SK-N-SH treated with all-trans-retinoic acid at 6 μM for 48 hours (cell line): ENCODE measurements around the gene DCTN2.

Experiments used
- ATAC-seq: fragments of 200-7000 bp; cut with Tn5 transposase; 3 replicates; pipeline ENCODE4 v1.9.1; 2020; ENCODE audit warnings: mild to moderate bottlenecking, moderate library complexity
- ARNTL ChIP-seq: fragments of 450-650 bp; formaldehyde crosslinking; IDR thresholded peaks from 2 replicates; pipeline ENCODE4 v1.5.0; 2020; ENCODE audit warnings: low read depth, mild to moderate bottlenecking, moderate library complexity, borderline replicate concordance
- BACH2 ChIP-seq: fragments of 250-450 bp; sonication (Bioruptor Pico); IDR thresholded peaks from 2 replicates; pipeline ENCODE4 v1.9.0; 2021; ENCODE audit warnings: mild to moderate bottlenecking, borderline replicate concordance
- CREB5 ChIP-seq: fragments of 250-450 bp; sonication (Bioruptor Pico); IDR thresholded peaks from 2 replicates; pipeline ENCODE4 v1.5.1; 2020; ENCODE audit warnings: low read depth, mild to moderate bottlenecking, moderate library complexity
- CSDC2 ChIP-seq: fragments of 250-450 bp; sonication (Bioruptor Pico); IDR thresholded peaks from 2 replicates; pipeline ENCODE4 v1.5.0; 2020; ENCODE audit warnings: mild to moderate bottlenecking, moderate library complexity
- CSRNP3 ChIP-seq: fragments of 250-450 bp; sonication (Bioruptor Pico); IDR thresholded peaks from 2 replicates; pipeline ENCODE4 v1.5.1; 2021; ENCODE audit warnings: mild to moderate bottlenecking, moderate library complexity
- ESRRG ChIP-seq: fragments of 250-450 bp; sonication (Bioruptor Pico); IDR thresholded peaks from 2 replicates; pipeline ENCODE4 v1.6.1; 2021; ENCODE audit warnings: mild to moderate bottlenecking
- GLIS3 ChIP-seq: fragments of 250-450 bp; sonication (Bioruptor Pico); IDR thresholded peaks from 2 replicates; pipeline ENCODE4 v1.5.0; 2020; ENCODE audit warnings: mild to moderate bottlenecking, moderate library complexity
- ISL1 ChIP-seq: fragments of 250-450 bp; sonication (Bioruptor Pico); IDR thresholded peaks from 2 replicates; pipeline ENCODE4 v2.1.2; 2022; ENCODE audit warnings: mild to moderate bottlenecking, moderate library complexity
- PATZ1 ChIP-seq: fragments of 250-450 bp; sonication (Bioruptor Pico); IDR thresholded peaks from 2 replicates; pipeline ENCODE4 v1.8.0; 2020; ENCODE audit warnings: mild to moderate bottlenecking, moderate library complexity, borderline replicate concordance
- POU6F1 ChIP-seq: fragments of 250-450 bp; sonication (Bioruptor Pico); IDR thresholded peaks from 2 replicates; pipeline ENCODE4 v1.8.0; 2021; ENCODE audit warnings: low read depth, mild to moderate bottlenecking, moderate library complexity, borderline replicate concordance
- PPARA ChIP-seq: fragments of 250-450 bp; sonication (Bioruptor Pico); IDR thresholded peaks from 2 replicates; pipeline ENCODE4 v1.5.0; 2020; ENCODE audit warnings: mild to moderate bottlenecking, borderline replicate concordance
- RARB ChIP-seq: fragments of 250-450 bp; sonication (Bioruptor Pico); IDR thresholded peaks from 2 replicates; pipeline ENCODE4 v1.8.0; 2021; ENCODE audit warnings: mild to moderate bottlenecking, moderate library complexity
- SNAI2 ChIP-seq: fragments of 250-450 bp; sonication (Bioruptor Pico); IDR thresholded peaks from 2 replicates; pipeline ENCODE4 v1.5.0; 2020; ENCODE audit warnings: mild to moderate bottlenecking, moderate library complexity
- TOX ChIP-seq: fragments of 250-450 bp; sonication (Bioruptor Pico); IDR thresholded peaks from 2 replicates; pipeline ENCODE4 v1.8.0; 2021; ENCODE audit warnings: mild to moderate bottlenecking, moderate library complexity, borderline replicate concordance
- TSHZ2 ChIP-seq: fragments of 250-450 bp; sonication (Bioruptor Pico); IDR thresholded peaks from 2 replicates; pipeline ENCODE4 v1.5.0; 2020; ENCODE audit warnings: mild to moderate bottlenecking, moderate library complexity
- ZFP3 ChIP-seq: fragments of 250-450 bp; sonication (Bioruptor Pico); IDR thresholded peaks from 2 replicates; pipeline ENCODE4 v1.5.0; 2020; ENCODE audit warnings: mild to moderate bottlenecking, moderate library complexity
- ZFP30 ChIP-seq: fragments of 450-650 bp; formaldehyde crosslinking; IDR thresholded peaks from 2 replicates; pipeline ENCODE4 v1.5.0; 2022; ENCODE audit warnings: mild to moderate bottlenecking, moderate library complexity
- ZNF565 ChIP-seq: fragments of 450-650 bp; formaldehyde crosslinking; conservative IDR thresholded peaks from 2 replicates; pipeline ENCODE4 v1.5.0; 2020; ENCODE audit warnings: low read depth, mild to moderate bottlenecking, moderate library complexity
- ZNF70 ChIP-seq: fragments of 450-650 bp; formaldehyde crosslinking; IDR thresholded peaks from 2 replicates; pipeline ENCODE4 v1.5.0; 2020; ENCODE audit warnings: mild to moderate bottlenecking, moderate library complexity
- ZNF8 ChIP-seq: fragments of 450-650 bp; formaldehyde crosslinking; IDR thresholded peaks from 2 replicates; pipeline ENCODE4 v1.5.0; 2020; ENCODE audit warnings: mild to moderate bottlenecking, moderate library complexity

The DCTN2 gene

GRCh38 chr12:57519796-57520052, 27.3 kb downstream of the DCTN2 start:
- no peak for TF ChIP-seq ZNF70
- no peak for TF ChIP-seq ZNF565
- no peak for TF ChIP-seq CSRNP3 (CRISPR knock-in tag)
- TF ChIP-seq ESRRG (CRISPR knock-in tag), result no peak
- 0 out of 2 replicates have a peak, but pooled peaks have one; percentile 10 for TF ChIP-seq CREB5 (CRISPR knock-in tag)
- no peak for ATAC-seq

- ATAC-seq, result peak; percentile 7
- TF ChIP-seq ZNF8 (no peak), SNAI2 (no peak), ZNF70 (no peak), ESRRG (CRISPR knock-in tag) (no peak), ISL1 (no peak), GLIS3 (CRISPR knock-in tag) (no peak), PATZ1 (CRISPR knock-in tag) (no peak), BACH2 (no peak), RARB (CRISPR knock-in tag) (no peak), TOX (no peak), POU6F1 (CRISPR knock-in tag) (no peak), ZFP3 (CRISPR knock-in tag) (no peak), ZNF565 (no peak), ZFP30 (CRISPR knock-in tag) (no peak), ARNTL (CRISPR knock-in tag) (no peak), PPARA (no peak), CSDC2 (CRISPR knock-in tag) (no peak)
Measured at GRCh38 chr12:57518920-57519795, 27.8 kb downstream of the DCTN2 start.

- no peak for ATAC-seq
- TF ChIP-seq ZNF70 (no peak), ISL1 (no peak), TSHZ2 (CRISPR knock-in tag) (no peak), ZFP30 (CRISPR knock-in tag) (no peak), BACH2 (no peak), ARNTL (CRISPR knock-in tag) (no peak), ZNF565 (no peak), CSDC2 (CRISPR knock-in tag) (no peak), ESRRG (CRISPR knock-in tag) (no peak), POU6F1 (CRISPR knock-in tag) (no peak), ZFP3 (CRISPR knock-in tag) (no peak), CSRNP3 (CRISPR knock-in tag) (no peak), SNAI2 (no peak), PPARA (no peak), CREB5 (CRISPR knock-in tag) (no peak), RARB (CRISPR knock-in tag) (no peak)
Measured at GRCh38 chr12:57518176-57518919, 28.6 kb downstream of the DCTN2 start.
